GM18499 (cell line): ENCODE measurements around the gene RSRC2.
"Not testable (repeated sequence)": the region's sequence is repeated elsewhere in the genome, so short reads cannot be mapped to it uniquely, and the experiment has no call there.

Experiments used
- ATAC-seq: cut with Tn5 transposase; IDR thresholded peaks from one replicate; pipeline ENCODE4 v1.9.1; 2021; ENCODE audit warnings: moderate number of reproducible peaks; ENCODE audit not compliant: insufficient read depth, unreplicated experiment

The RSRC2 gene

GRCh38 chr12:122487807-122488206, 38.9 kb downstream of the RSRC2 start:
- ATAC-seq: not testable (repeated sequence)

DNA sequence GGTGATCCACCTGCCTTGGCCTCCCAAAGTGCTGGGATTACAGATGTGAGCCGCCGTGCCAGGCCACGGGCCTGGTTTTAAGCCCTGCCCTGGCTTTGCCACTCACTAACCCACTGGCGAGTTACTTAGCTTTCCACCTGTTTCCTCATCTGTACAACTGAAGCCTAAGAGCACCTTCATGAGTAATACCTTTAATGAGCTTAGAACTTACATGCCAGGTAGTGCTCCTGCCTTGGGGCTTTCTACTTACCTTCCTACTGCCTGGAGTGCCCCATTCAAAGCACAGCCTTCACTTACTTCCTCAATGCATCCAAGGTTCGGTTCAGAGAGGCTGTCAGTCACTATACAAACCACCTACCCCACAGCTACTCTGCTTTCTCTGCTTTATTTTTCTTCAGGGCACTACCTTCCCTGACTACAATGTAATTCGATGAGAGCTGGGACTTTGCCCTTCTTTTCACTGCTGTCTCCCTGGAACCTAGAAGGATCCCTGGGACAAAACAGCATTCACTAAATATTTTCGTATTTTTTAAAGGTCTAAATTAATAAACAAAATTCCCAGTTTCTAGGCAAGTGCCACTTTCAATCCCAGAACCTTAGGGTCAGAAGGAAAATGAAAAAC, 39.8 kb downstream of the RSRC2 start:
- ATAC-seq: no peak

GRCh38 chr12:122486360-122486759, 40.4 kb downstream of the RSRC2 start:
- not testable (repeated sequence) for ATAC-seq

- ATAC-seq: not testable (repeated sequence)
These were observed 42.4 kb downstream of the RSRC2 start for GRCh38 chr12:122484385-122484784.

DNA sequence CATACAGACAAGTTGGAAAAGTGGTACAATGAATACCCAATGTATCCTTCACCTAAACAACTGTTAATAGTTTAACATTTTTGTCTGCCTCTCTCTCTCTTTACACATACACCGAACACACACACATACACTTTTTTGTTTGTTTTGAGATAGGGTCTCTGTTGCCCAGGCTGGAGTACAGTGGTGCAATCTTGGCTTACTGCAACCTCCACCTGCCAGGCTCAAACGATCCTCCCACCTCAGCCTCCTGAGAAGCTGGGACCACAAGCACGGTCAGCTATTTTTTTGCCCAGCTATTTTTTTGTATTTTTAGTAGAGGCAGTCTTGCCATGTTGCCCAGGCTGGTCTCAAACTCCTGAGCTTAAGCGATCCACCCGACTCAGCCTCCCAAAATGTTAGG, 42.8 kb downstream of the RSRC2 start:
- no peak for ATAC-seq

DNA sequence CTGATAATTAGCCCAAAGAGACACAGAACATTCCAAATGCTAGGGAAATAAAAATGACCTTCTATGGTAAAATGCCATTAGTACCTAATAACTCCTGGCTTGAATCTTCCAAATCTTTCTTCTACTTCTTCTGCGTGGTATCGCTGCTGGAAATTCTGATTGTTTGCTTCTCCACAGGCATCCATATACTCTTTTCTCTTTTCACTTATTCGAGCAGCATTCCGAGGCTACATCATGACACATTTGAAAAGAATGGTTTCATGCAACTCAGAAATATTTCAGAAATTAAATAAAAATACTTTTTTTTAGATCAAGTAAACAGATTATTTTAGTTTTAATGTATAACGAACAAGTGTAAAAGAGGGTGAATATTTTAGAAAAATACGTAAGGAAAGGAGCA, 44.9 kb downstream of the RSRC2 start:
- ATAC-seq: no peak

DNA sequence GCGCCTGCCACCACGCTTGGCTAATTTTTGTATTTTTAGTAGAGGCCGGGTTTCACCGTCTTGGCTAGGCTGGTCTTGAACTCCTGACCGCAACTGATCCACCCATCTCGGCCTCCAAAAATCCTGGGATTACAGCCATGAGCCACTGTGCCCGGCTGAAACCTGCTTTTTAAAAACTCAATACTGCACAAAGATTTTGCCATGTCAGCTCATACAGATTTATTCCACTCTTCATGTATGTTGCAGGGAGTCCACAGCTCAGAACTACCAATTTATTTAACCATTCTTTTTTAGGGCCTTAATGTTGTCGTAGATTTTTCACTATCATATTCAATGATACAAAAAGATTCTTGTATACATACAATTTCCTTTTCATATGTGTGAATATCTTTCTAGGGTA, 46.0 kb downstream of the RSRC2 start:
- no peak for ATAC-seq

DNA sequence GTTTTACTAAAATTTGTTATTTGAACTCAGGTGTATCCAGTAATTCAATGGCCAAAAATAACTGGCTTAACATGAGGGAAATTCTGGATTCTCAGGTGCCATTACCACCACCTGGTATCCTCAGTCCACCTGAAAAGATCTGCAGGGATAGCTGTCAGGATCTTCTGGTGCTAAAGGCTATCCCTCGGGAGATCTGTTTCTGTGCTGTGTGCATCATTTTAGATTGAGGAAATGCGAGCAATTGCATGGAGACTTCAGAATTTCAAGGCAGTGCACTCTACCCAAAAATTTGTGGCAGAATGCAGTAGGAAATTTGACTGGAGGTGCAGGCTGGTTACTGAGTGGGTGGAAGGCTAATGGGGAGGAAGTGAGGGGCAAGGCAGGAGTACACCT, 52.4 kb downstream of the RSRC2 start:
- no peak for ATAC-seq

DNA sequence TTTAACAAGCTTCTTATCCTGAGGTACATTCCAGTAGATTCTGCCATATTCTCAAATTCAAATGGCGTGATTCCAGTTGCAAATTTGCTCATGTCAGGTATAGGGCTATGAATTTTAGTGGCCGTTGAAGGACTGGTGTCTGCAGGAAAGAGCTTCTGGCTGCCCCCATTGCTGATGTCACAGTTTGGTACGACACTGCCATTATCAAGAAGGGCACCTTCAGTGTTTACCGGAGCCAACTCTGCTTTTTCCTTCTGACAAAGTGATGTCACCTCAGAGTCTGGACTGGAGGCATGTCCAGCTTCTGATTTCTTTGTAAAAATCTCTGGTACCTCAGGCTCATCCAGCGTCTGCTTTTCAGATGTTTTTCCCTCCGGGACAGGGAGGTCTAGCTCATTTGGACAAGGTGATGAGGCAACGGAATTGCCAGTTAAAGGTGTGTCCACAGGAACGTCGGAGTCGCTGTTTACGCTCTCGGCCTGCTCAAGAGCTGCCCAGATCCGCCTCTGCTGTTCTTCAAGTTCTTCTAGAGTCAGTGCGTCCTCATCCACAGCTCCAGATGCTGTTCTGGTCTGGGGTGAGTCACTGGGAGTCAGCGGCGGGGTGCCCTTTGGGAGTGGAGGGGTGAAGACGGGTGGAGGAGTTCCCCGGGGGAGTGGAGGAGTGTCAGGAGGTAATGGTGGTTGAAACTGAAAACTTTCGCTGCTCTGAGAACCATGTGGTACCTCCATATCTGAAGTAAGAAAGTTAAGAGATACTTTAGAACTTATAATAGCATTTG, 53.0 kb downstream of the RSRC2 start:
- ATAC-seq: no peak

GRCh38 chr12:122471324-122472226, 55.2 kb downstream of the RSRC2 start:
- ATAC-seq: no peak

DNA sequence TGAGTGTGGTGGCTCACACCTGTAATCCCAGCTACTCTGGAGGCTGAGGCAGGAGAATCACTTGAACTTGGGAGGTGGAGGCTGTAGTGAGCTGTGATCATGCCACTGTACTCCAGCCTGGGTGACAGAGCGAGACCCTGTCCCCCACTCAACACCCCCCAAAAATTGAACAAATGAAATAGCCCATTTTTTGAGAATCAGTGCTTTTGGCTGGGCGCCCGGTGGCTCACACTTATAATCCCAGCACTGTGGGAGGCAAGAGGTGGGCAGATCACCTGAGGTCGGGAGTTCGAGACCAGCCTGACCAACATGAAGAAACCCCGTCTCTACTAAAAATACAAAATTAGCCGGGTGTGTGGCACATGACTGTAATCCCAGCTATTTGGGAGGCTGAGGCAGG, 56.2 kb downstream of the RSRC2 start:
- ATAC-seq: not testable (repeated sequence)

DNA sequence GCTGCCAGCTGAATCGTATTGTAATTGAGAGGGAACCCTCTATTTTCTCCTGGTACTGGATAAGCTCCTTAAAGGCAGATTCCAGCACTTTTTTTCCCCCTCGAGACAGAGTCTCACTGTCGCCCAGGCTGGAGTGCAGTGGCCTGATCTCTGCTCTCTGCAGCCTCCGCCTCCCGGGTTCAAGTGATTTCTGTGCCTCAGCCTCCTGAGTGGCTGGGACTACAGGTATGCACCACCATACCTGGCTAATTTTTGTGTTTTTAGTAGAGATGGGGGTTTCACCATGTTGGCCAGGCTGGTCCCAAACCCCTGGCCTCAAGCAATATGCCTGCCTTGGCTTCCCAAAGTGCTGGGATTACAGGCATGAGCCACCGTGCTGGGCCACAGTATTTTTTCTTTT, 56.9 kb downstream of the RSRC2 start:
- not testable (repeated sequence) for ATAC-seq

DNA sequence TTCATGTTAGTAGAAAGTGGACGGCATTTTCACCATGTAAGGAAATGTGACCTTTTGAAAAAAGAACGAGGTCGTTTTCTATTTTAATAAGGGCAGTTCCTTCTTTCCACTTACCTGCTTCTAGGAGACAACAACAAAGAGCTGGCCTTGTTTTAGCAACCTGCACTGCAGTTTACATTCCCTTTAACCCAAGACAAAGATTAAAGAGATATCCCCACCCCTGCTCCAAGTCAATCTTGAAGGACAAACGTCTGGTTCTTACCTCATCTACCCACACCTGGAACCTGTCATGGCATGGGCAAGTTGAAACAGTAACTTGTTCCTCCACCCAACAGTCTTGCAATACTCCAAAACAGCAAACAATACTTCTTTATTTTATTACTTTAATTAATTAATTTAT, 58.8 kb downstream of the RSRC2 start:
- ATAC-seq: no peak

DNA sequence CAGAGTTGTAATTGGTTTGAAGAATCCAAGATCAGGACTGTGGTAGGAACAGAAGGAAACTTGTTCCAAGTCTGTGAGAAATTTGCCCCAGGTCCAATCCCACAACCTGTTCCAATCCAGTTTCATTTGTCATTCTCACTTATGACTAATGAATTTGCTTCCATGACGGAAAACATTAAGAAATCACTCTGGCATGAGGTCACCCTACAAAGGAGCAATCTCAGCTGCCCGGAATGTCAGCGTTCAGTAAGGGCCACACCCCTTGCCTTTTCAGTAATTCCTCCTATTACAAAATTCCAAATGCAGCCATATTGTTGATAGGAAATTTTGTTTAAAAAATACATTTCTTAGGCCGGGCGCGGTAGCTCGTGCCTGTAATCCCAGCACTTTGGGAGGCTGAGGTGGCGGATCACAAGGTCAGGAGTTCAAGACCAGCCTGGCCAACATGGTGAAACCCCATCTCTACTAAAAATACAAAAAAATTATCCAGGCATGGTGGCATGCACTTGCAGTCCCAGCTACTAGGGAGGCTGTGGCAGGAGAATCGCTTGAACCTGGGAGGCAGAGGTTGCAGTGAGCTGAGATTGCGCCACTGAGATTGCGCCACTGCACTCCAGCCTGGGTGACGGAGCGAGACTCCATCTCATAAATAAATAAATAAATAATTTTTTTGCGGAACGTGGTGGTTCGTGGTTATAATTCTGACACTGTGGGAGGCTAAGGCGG, 62.3 kb downstream of the RSRC2 start:
- ATAC-seq: not testable (repeated sequence)

GRCh38 chr12:122460641-122461040, 66.1 kb downstream of the RSRC2 start:
- ATAC-seq: no peak

DNA sequence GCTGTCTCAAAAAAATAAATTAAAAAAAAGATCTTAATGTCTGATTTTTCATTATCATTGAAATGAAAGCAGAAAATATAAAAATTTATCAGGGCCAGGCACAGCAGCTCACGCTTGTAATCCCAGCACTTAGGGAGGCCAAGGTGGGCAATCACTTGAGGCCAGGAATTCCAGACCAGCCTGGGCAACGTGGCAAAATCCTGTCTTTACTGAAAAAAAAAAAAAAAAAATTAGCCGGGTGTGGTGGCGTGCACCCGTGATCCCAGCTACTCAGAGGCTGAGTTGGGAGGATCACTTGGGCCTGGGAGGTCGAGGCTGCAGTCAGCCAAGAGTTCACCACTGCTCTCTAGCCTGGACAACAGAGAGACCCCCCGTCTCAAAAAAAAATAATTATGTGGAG, 66.7 kb downstream of the RSRC2 start:
- no peak for ATAC-seq

GRCh38 chr12:122459211-122459610, 67.5 kb downstream of the RSRC2 start:
- no peak for ATAC-seq

DNA sequence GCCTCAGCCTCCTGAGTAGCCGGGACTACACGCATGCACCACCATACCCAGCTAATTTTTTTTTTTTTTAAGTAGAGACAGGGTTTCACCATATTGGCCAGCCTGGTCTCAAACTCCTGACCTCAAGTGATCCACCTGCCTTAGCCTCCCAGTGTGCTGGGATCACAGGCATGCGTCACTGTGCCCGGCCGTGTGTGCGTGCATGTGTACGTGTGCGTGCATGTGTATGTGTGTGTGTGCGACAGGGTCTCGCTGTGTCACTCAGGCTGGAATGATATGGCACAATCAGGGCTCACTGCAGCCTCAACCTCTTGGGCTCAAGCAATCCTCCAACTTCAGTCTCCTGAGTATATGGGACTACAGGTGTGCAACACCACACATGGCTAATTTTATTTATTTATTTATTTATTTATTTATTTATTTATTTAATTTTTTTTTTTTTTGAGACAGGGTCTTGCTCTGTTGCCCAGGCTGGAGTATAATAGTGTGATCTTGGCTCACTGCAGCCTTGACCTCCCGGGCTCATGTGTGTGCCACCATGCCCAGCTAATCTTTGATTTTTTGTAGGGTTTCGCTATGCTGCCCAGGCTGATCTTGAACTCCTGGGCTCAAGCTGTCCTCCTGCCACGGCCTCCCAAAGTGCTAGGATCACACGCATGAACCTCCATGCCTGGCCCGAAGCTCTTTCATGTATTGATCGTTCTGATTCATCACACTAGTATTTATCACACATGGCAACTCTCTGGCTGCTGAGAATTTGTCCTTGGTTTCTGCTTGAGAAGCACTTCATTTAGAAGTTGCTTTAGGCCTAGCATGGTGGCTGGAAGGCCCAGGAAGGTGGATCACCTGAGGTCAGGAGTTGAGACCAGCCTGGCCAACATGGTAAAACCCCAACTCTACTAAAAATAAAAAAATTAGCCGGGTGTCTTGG, 68.4 kb downstream of the RSRC2 start:
- no peak for ATAC-seq

DNA sequence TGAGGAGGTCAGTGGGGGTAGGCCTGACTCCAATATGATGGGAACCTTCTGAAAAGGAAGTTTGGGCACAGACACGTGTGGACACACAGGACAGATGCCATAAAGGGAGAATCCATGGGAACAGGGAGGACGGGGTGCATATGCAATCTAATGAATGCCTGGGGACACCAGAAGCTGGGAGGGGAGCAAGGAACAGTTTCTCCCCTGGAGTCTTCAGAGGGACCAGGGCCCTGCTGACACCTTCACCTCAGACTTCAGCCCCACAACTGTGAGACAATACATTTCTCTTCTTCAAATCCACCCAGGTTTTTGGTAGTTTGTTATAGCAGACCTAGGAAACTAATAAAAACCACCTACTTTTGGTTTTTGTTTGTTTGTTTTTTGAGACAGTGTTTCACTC, 69.1 kb downstream of the RSRC2 start:
- no peak for ATAC-seq
